GM23338 (cell line): ENCODE measurements around the gene GALK1. TPM values are rescaled to one million over a fixed set of nuclear protein-coding genes. Genes with fewer than 3 reads are reported as not detected.
"Not testable (repeated sequence)": the region's sequence is repeated elsewhere in the genome, so short reads cannot be mapped to it uniquely, and the experiment has no call there.

Experiments used
- ATAC-seq: fragments of 200-7000 bp; cut with Tn5 transposase; 3 replicates; pipeline ENCODE4 v1.9.1; 2020
- DNase-seq: peaks from one replicate; pipeline ENCODE4 v3.0.0-alpha.2; 2015; ENCODE audit warnings: low spot score
- H2AFZ ChIP-seq: fragments of 200-600 bp; sonication (generic); 2 replicates; pipeline ENCODE4 v1.8.0; 2016; ENCODE audit warnings: antibody characterized with exemption, mild to moderate bottlenecking, moderate library complexity
- H3F3A ChIP-seq: fragments of 200-600 bp; sonication (generic); replicated peaks from 2 replicates; pipeline ENCODE4 v1.8.0; 2017; ENCODE audit warnings: antibody characterized with exemption, mixed run types, low read depth
- H3K27ac ChIP-seq: fragments of 200-600 bp; sonication (generic); 2 replicates; pipeline ENCODE4 v1.6.1; 2016; ENCODE audit warnings: low read depth
- H3K27me3 ChIP-seq: fragments of 200-600 bp; sonication (generic); 2 replicates; pipeline ENCODE4 v1.8.0; 2016; ENCODE audit warnings: mild to moderate bottlenecking, mixed run types, moderate library complexity; ENCODE audit not compliant: insufficient read depth
- H3K36me3 ChIP-seq: fragments of 200-600 bp; sonication (generic); 2 replicates; pipeline ENCODE4 v1.8.0; 2016; ENCODE audit warnings: mild to moderate bottlenecking; ENCODE audit not compliant: insufficient read depth
- H3K4me1 ChIP-seq: fragments of 200-600 bp; sonication (generic); 2 replicates; pipeline ENCODE4 v1.8.0; 2016; ENCODE audit warnings: mild to moderate bottlenecking, moderate library complexity; ENCODE audit not compliant: insufficient read depth
- H3K4me2 ChIP-seq: fragments of 200-600 bp; sonication (generic); 2 replicates; pipeline ENCODE4 v1.7.1; 2017; ENCODE audit warnings: mixed run types
- H3K4me3 ChIP-seq: fragments of 200-600 bp; sonication (generic); 2 replicates; pipeline ENCODE4 v1.6.1; 2016; ENCODE audit warnings: mixed run types
- H3K79me2 ChIP-seq: fragments of 200-600 bp; sonication (generic); replicated peaks from 2 replicates; pipeline ENCODE4 v1.8.0; 2017; ENCODE audit warnings: mild to moderate bottlenecking; ENCODE audit not compliant: insufficient read depth
- H3K9me2 ChIP-seq: fragments of 200-600 bp; sonication (generic); 2 replicates; pipeline ENCODE4 v1.8.0; 2017; ENCODE audit not compliant: insufficient read depth
- H4K20me1 ChIP-seq: fragments of 200-600 bp; sonication (generic); replicated peaks from 2 replicates; pipeline ENCODE4 v1.8.0; 2017; ENCODE audit warnings: mild to moderate bottlenecking; ENCODE audit not compliant: insufficient read depth
- H3K27ac Mint-ChIP-seq: 2 replicates; pipeline ENCODE4 v1.8.0; 2020; ENCODE audit warnings: inconsistent platforms, mild to moderate bottlenecking, moderate library complexity, mixed read lengths
- H3K27me3 Mint-ChIP-seq: 3 replicates; pipeline ENCODE4 v1.8.0; 2022; ENCODE audit warnings: low read depth, mild to moderate bottlenecking, moderate library complexity, mixed read lengths, inconsistent platforms; ENCODE audit not compliant: insufficient read depth, poor library complexity
- H3K36me3 Mint-ChIP-seq: 3 replicates; pipeline ENCODE4 v1.8.0; 2021; ENCODE audit warnings: low read depth, mild to moderate bottlenecking, inconsistent platforms, moderate library complexity, mixed read lengths
- H3K4me1 Mint-ChIP-seq: 3 replicates; pipeline ENCODE4 v1.8.0; 2020; ENCODE audit warnings: mild to moderate bottlenecking, inconsistent platforms, mixed read lengths
- H3K4me3 Mint-ChIP-seq: 3 replicates; pipeline ENCODE4 v1.8.0; 2021; ENCODE audit warnings: moderate library complexity, mild to moderate bottlenecking, inconsistent platforms, mixed read lengths
- H3K9me3 Mint-ChIP-seq: 3 replicates; pipeline ENCODE4 v1.8.0; 2020; ENCODE audit warnings: moderate library complexity, mild to moderate bottlenecking, inconsistent platforms, mixed read lengths
- CREB1 ChIP-seq: fragments of 250-450 bp; sonication (Bioruptor Pico); IDR thresholded peaks from 2 replicates; pipeline ENCODE4 v1.5.0; 2020; ENCODE audit warnings: low read depth, mild to moderate bottlenecking, moderate library complexity
- CTCF ChIP-seq, 2 experiments: fragments of 200-600 bp in 1 of 2; sonication (generic) in 1 of 2; conservative IDR thresholded peaks; 2 replicates each; pipeline versions ENCODE4 v1.5.1 to v1.6.1; 2016 to 2017; ENCODE audit warnings: antibody characterized with exemption in 2 of 2, low read depth in 2 of 2, mild to moderate bottlenecking in 2 of 2, moderate library complexity in 1 of 2
- ETS1 ChIP-seq: IDR thresholded peaks from 2 replicates; pipeline ENCODE4 v1.6.1; 2016; ENCODE audit warnings: antibody characterized with exemption
- NANOG ChIP-seq: IDR thresholded peaks from 2 replicates; pipeline ENCODE4 v1.6.1; 2016; ENCODE audit warnings: antibody characterized with exemption, borderline replicate concordance
- POLR2AphosphoS5 ChIP-seq: IDR thresholded peaks from 2 replicates; pipeline ENCODE4 v1.6.1; 2016; ENCODE audit warnings: antibody characterized with exemption, low read depth
- ZNF331 ChIP-seq: fragments of 250-450 bp; sonication (Bioruptor Pico); IDR thresholded peaks from 2 replicates; pipeline ENCODE4 v1.5.0; 2020; ENCODE audit warnings: low read depth, mild to moderate bottlenecking, moderate library complexity
- polyA plus RNA-seq: library from polyadenylated mRNA; unstranded; fragments of >200 nt; fragmentation: Nextera tagmentation; extraction: Ambion mirVana; gene quantifications from 2 replicates; pipeline ENCODE4 v1.2.1, GENCODE V29; 2016
- total RNA-seq: library from RNA; depleted of rRNA; stranded (reverse); fragments of >200 nt; shearing (Covaris generic); gene quantifications from 2 replicates; pipeline ENCODE4 v1.2.3, GENCODE V29; 2014

Gene GALK1
- total and polyA plus RNA-seq, 2 experiments from 2014 or later = 30.5 to 31.7 TPM

- peaks cover 4% of the 10 kb centered on the region; the same call in 2 of the 3 replicates for H3K9me3 Mint-ChIP-seq
- peak overlapping the region; percentile 97 for H3K27ac Mint-ChIP-seq
Measured at GRCh38 chr17:75778861-75779249, 13.9 kb upstream of the GALK1 start.

GRCh38 chr17:75778066-75778860 lies 13.3 kb upstream of the GALK1 start:
- not testable (repeated sequence) for H3K9me2 ChIP-seq, H3K27me3 ChIP-seq, H3K9me3 Mint-ChIP-seq, H2AFZ ChIP-seq, DNase-seq, ATAC-seq, H3K4me1 ChIP-seq
- peaks cover 43% of the 10 kb centered on the region for H3K27me3 Mint-ChIP-seq
- H3K36me3 Mint-ChIP-seq = peaks cover 46% of the 10 kb centered on the region
- peak overlapping the region; percentile 92 for H3K4me3 Mint-ChIP-seq
- peaks cover 37% of the 10 kb centered on the region for H3K4me1 Mint-ChIP-seq
- Histone ChIP-seq H3K4me2 (peak overlapping the region; percentile 91), H3F3A (peaks cover 31% of the 10 kb centered on the region), H3K79me2 (peaks cover 22% of the 10 kb centered on the region), H3K36me3 (peaks cover 17% of the 10 kb centered on the region; the same call in 1 of the 2 replicates), H3K4me3 (peak overlapping the region; percentile 80), H3K27ac (peak overlapping the region; percentile 23), H4K20me1 (peaks cover 18% of the 10 kb centered on the region)
- H3K27ac Mint-ChIP-seq = peak overlapping the region; percentile 97

More at GRCh38 chr17:75778861-75779249, 13.9 kb upstream of the GALK1 start:
- peaks cover 17% of the 10 kb centered on the region; the same call in 1 of the 2 replicates for H3K36me3 ChIP-seq
- peak overlapping the region; percentile 23 for H3K27ac ChIP-seq
- peaks cover 18% of the 10 kb centered on the region for H4K20me1 ChIP-seq
- H2AFZ ChIP-seq = no peak overlapping the region
- H3K79me2 ChIP-seq = peaks cover 22% of the 10 kb centered on the region
- H3K4me1 Mint-ChIP-seq = peaks cover 43% of the 10 kb centered on the region
- TF ChIP-seq ETS1 = no peak
- peak; percentile 70 to 78 for TF ChIP-seq CTCF (conservative IDR thresholded peaks at IDR 0.05; ENCODE audit: low read depth in 2 of 2)
- 0 out of 2 replicates have a peak, but pooled peaks have one; percentile 41 for TF ChIP-seq CREB1 (CRISPR knock-in tag)
- no peak for TF ChIP-seq ZNF331 (CRISPR knock-in tag)
- no peak for TF ChIP-seq POLR2AphosphoS5
- no peak for TF ChIP-seq NANOG
- peak; percentile 79 for DNase-seq
- H3K9me2 ChIP-seq = no peaks in the 10 kb centered on the region
- H3K4me1 ChIP-seq = peaks cover 14% of the 10 kb centered on the region
- H3K4me3 Mint-ChIP-seq = peak overlapping the region; percentile 92
- H3F3A ChIP-seq = peaks cover 33% of the 10 kb centered on the region
- H3K4me2 ChIP-seq = peak overlapping the region; percentile 91
- peak; percentile 23 for ATAC-seq
- no peaks in the 10 kb centered on the region for H3K27me3 ChIP-seq
- peaks cover 40% of the 10 kb centered on the region for H3K27me3 Mint-ChIP-seq
- peaks cover 46% of the 10 kb centered on the region for H3K36me3 Mint-ChIP-seq
- peak overlapping the region; percentile 80 for H3K4me3 ChIP-seq
